ENCODE data around the gene AK2.
"Not testable (repeated sequence)": the region's sequence is repeated elsewhere in the genome, so short reads cannot be mapped to it uniquely, and the experiment has no call there.

Gene AK2

DNA sequence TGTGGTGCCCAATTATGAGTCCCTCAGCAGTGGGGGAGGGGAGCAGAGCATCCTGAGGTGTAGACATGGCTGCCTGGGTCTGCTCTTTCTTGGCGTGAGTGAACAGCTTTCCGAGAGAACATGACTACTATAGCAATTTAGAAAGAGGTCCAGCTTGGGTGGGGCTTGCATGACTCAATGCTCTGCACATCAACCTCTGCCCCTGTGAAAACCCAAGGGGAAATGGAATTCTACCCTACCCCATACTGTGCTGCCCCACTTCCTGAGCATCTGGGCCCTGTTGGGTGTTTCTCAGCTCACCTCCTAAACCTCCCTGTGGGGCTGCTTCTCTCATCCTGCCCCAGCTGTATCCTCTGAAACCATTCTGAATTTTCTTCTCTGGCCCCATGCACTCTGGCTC, 36.0 kb upstream of the AK2 start:
- Histone ChIP-seq H3K27me3 (ENCODE audit: insufficient read depth, low read length, poor library complexity) (no peaks in the 10 kb centered on the region), H2AFZ (ENCODE audit: low read depth, low read length) (no peak overlapping the region), H3K27ac (ENCODE audit: low read length) (no peak overlapping the region), H3K4me3 (ENCODE audit: low read depth in 1 of 2, low read length in 2 of 2) (no peak overlapping the region), H3K79me2 (ENCODE audit: insufficient read depth, low read length) (no peaks in the 10 kb centered on the region), H4K20me1 (ENCODE audit: insufficient read depth, low read length) (no peaks in the 10 kb centered on the region), H3K4me2 (ENCODE audit: insufficient read depth, low read length) (no peak overlapping the region), H3K4me1 (ENCODE audit: insufficient read depth, low read length) (no peaks in the 10 kb centered on the region), H3K9me3 (ENCODE audit: insufficient read depth, low read length, severe bottlenecking) (no peaks in the 10 kb centered on the region), H3K36me3 (ENCODE audit: insufficient read depth, low read length) (no peaks in the 10 kb centered on the region), H3K9ac (ENCODE audit: low read depth, low read length) (no peak overlapping the region)
- TF ChIP-seq, protein P1, sequence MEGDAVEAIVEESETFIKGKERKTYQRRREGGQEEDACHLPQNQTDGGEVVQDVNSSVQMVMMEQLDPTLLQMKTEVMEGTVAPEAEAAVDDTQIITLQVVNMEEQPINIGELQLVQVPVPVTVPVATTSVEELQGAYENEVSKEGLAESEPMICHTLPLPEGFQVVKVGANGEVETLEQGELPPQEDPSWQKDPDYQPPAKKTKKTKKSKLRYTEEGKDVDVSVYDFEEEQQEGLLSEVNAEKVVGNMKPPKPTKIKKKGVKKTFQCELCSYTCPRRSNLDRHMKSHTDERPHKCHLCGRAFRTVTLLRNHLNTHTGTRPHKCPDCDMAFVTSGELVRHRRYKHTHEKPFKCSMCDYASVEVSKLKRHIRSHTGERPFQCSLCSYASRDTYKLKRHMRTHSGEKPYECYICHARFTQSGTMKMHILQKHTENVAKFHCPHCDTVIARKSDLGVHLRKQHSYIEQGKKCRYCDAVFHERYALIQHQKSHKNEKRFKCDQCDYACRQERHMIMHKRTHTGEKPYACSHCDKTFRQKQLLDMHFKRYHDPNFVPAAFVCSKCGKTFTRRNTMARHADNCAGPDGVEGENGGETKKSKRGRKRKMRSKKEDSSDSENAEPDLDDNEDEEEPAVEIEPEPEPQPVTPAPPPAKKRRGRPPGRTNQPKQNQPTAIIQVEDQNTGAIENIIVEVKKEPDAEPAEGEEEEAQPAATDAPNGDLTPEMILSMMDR (IDR thresholded peaks at IDR 0.05; ENCODE audit: borderline replicate concordance, extremely low read depth, low read length, poor library complexity, severe bottlenecking), result no peak
- no peak for TF ChIP-seq EZH2 (IDR thresholded peaks at IDR 0.05; ENCODE audit: borderline replicate concordance, low read depth, low read length, severe bottlenecking)
- ATAC-seq (ENCODE audit: insufficient read depth, low read depth), result peak; percentile 58; the same call in 2 of the 3 replicates
- DNase-seq, result no peak

DNA sequence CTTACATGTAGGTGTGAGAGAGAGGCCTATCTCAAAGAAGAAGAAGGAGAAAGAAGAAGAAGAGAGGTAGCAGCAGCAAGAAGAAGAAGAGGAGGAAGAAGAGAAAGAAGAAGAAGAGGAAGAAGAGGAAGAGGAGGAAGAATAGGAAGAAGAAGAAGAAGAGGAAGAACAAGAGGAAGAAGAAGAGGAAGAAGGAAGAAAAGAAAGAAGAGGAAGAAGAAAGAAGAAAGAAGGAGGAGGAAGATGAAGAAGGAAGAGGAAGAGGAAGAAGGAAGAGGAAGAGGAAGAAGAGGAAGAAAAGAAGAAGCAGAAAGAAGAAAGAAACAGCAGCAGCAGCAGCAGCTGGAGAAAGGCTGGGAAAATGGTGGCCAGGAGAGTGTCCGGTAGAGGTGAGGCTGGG, 33.9 kb upstream of the AK2 start:
- ATAC-seq (ENCODE audit: insufficient read depth, low read depth), result no peak
- Histone ChIP-seq H3K9ac (ENCODE audit: low read depth, low read length) (no peak overlapping the region), H3K9me3 (ENCODE audit: insufficient read depth, low read length, severe bottlenecking) (no peaks in the 10 kb centered on the region), H3K27ac (ENCODE audit: low read length) (no peak overlapping the region), H4K20me1 (ENCODE audit: insufficient read depth, low read length) (no peaks in the 10 kb centered on the region), H3K27me3 (ENCODE audit: insufficient read depth, low read length, poor library complexity) (no peaks in the 10 kb centered on the region), H3K4me3 (ENCODE audit: low read depth in 1 of 2, low read length in 2 of 2) (no peak overlapping the region), H3K4me2 (ENCODE audit: insufficient read depth, low read length) (no peak overlapping the region), H3K4me1 (ENCODE audit: insufficient read depth, low read length) (no peaks in the 10 kb centered on the region), H3K79me2 (ENCODE audit: insufficient read depth, low read length) (no peaks in the 10 kb centered on the region), H2AFZ (ENCODE audit: low read depth, low read length) (no peak overlapping the region), H3K36me3 (ENCODE audit: insufficient read depth, low read length) (no peaks in the 10 kb centered on the region)
- no peak for TF ChIP-seq EZH2 (IDR thresholded peaks at IDR 0.05; ENCODE audit: borderline replicate concordance, low read depth, low read length, severe bottlenecking)
- TF ChIP-seq, protein P1 (IDR thresholded peaks at IDR 0.05; ENCODE audit: borderline replicate concordance, extremely low read depth, low read length, poor library complexity, severe bottlenecking), result no peak
- DNase-seq, result no peak

DNA sequence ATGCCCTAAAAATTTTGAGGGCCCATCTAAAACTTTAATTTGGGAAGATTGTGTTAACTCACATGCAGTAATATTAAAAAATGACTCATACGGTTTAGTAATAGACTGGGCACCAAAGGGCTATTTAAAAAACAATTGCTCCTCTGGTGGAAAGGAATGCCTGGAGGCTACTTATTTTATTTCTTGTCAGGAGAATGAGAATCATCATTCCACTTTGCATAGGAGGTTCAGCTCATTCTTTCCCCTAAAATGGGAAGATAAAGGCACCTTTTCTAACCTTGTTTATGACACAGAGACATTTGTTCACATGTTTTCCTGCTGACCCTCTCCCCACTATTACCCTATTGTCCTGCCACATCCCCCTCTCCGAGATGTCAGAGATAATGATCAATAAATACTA, 31.4 kb upstream of the AK2 start:
- H3K36me3 ChIP-seq (ENCODE audit: insufficient read depth, low read length); H4K20me1 ChIP-seq (ENCODE audit: insufficient read depth, low read length); H2AFZ ChIP-seq (ENCODE audit: low read depth, low read length); H3K27ac ChIP-seq (ENCODE audit: low read length); H3K27me3 ChIP-seq (ENCODE audit: insufficient read depth, low read length, poor library complexity); H3K9ac ChIP-seq (ENCODE audit: low read depth, low read length); DNase-seq; H3K4me3 ChIP-seq (ENCODE audit: low read depth in 1 of 2, low read length in 2 of 2); H3K4me1 ChIP-seq (ENCODE audit: insufficient read depth, low read length); ATAC-seq (ENCODE audit: insufficient read depth, low read depth); H3K79me2 ChIP-seq (ENCODE audit: insufficient read depth, low read length); H3K4me2 ChIP-seq (ENCODE audit: insufficient read depth, low read length): not testable (repeated sequence)
- peaks cover 17% of the 10 kb centered on the region for H3K9me3 ChIP-seq (ENCODE audit: insufficient read depth, low read length, severe bottlenecking)

DNA sequence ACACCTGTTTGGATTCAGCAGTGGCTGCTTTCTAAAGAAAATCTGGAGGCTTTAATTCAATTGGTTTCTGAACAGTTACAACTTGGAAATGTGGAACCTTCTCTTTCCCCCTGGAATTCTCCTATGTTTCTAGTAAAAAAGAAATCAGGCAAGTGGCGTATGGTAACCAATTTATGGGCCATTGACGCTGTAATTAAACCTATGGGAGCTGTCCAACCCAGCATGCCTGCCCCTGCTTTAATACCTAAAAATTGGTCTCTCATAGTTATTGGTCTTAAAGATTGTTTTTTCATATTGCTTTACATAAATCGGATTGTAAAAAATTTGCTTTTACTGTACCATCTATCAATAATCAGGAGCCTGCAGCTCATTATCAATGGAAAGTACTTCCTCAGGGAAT, 29.8 kb upstream of the AK2 start:
- not testable (repeated sequence) for H3K79me2 ChIP-seq (ENCODE audit: insufficient read depth, low read length); H3K4me1 ChIP-seq (ENCODE audit: insufficient read depth, low read length); H4K20me1 ChIP-seq (ENCODE audit: insufficient read depth, low read length); H3K27me3 ChIP-seq (ENCODE audit: insufficient read depth, low read length, poor library complexity); H3K36me3 ChIP-seq (ENCODE audit: insufficient read depth, low read length); H3K27ac ChIP-seq (ENCODE audit: low read length); ATAC-seq (ENCODE audit: insufficient read depth, low read depth); H2AFZ ChIP-seq (ENCODE audit: low read depth, low read length); H3K9ac ChIP-seq (ENCODE audit: low read depth, low read length); H3K4me2 ChIP-seq (ENCODE audit: insufficient read depth, low read length); H3K4me3 ChIP-seq (ENCODE audit: low read depth in 1 of 2, low read length in 2 of 2); DNase-seq
- peaks cover 19% of the 10 kb centered on the region for H3K9me3 ChIP-seq (ENCODE audit: insufficient read depth, low read length, severe bottlenecking)
